Ovary (tissue), 3 donors: ENCODE data around the gene RNF112.

ENCODE experiments used
- POLR2A ChIP-seq: fragments of 450-650 bp; IDR thresholded peaks from one replicate; pipeline ENCODE4 v1.6.1; 2017; ENCODE audit warnings: antibody characterized with exemption, mild to moderate bottlenecking, moderate library complexity
- TF ChIP-seq, protein P1 (sequence below), 3 donors: fragments of 450-650 bp in 2 of 3; fragments of 200-600 bp in 1 of 3; IDR thresholded peaks; one replicate each; pipeline versions ENCODE4 v1.5.1 to v1.8.0; 2016 to 2022; ENCODE audit warnings: antibody characterized with exemption in 3 of 3, mild to moderate bottlenecking in 1 of 3
- donor health status: DM: no; HTN: no; CAD: no.

GRCh38 chr17:19415806-19416775 lies 5.1 kb downstream of the RNF112 start:
- TF ChIP-seq POLR2A = no peak
- TF ChIP-seq, protein P1, sequence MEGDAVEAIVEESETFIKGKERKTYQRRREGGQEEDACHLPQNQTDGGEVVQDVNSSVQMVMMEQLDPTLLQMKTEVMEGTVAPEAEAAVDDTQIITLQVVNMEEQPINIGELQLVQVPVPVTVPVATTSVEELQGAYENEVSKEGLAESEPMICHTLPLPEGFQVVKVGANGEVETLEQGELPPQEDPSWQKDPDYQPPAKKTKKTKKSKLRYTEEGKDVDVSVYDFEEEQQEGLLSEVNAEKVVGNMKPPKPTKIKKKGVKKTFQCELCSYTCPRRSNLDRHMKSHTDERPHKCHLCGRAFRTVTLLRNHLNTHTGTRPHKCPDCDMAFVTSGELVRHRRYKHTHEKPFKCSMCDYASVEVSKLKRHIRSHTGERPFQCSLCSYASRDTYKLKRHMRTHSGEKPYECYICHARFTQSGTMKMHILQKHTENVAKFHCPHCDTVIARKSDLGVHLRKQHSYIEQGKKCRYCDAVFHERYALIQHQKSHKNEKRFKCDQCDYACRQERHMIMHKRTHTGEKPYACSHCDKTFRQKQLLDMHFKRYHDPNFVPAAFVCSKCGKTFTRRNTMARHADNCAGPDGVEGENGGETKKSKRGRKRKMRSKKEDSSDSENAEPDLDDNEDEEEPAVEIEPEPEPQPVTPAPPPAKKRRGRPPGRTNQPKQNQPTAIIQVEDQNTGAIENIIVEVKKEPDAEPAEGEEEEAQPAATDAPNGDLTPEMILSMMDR (IDR thresholded peaks at IDR 0.05) = no peak
